Measurements from ENCODE around the gene IFT43.

The IFT43 gene

DNA sequence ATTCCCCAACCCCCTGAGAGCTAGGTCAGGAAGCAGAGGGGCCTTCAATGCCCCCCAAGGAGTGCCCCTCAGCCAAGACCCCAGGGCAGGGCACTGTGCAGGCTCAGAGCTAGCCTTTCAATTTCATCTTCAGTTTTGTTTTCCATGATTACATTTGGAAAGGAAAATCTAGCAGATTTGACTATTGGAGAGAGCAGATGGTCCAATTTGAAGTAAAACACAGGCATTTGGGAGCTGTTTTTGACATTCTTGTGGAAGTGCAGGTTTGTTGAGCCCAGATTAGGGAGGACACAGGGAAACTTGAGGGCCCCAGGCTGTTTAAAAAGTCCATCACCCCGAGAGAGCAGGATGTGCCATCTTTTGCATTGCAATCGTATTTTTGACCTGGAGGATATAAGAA lies 107.5 kb downstream of the IFT43 start:
- H3K27me3 ChIP-seq (ENCODE audit: control insufficient read depth in 1 of 2, insufficient read depth in 2 of 2, low read length in 2 of 2) = no peaks in the 10 kb centered on the region
- no peak overlapping the region for H3K27ac ChIP-seq (ENCODE audit: low read length)
- no peak overlapping the region for H3K9ac ChIP-seq (ENCODE audit: low read length in 2 of 2)
- peaks cover 7% of the 10 kb centered on the region for H3K4me1 ChIP-seq (ENCODE audit: control insufficient read depth, insufficient read depth, low read length)
- no peaks in the 10 kb centered on the region for H3K36me3 ChIP-seq (ENCODE audit: control insufficient read depth in 2 of 2, insufficient read depth in 2 of 2, low read length in 2 of 2)
- no peak overlapping the region for H3K4me3 ChIP-seq (ENCODE audit: low read length in 2 of 2)
- H3K9me3 ChIP-seq (ENCODE audit: control insufficient read depth in 2 of 2, low read length in 2 of 2) = no peaks in the 10 kb centered on the region

DNA sequence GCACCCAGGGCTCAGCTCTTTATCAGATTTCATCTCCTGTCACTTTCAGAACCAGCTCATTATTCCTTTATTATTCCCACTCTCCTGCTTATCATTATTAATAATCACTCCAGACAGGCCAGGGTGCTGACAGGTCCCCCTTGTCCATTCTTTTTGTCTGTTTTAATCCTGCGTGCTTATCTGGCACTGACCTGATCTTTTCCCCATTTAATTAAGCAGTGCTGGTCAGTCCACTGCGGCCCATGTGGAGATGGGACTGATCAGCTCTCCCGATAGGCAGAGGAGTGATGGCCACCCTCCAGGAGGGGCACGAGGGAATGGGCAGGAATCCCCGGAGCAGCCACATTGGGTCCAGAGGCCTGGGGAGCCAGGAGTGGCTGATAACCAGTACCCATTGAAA lies 110.7 kb downstream of the IFT43 start:
- H3K4me3 ChIP-seq (ENCODE audit: low read length in 2 of 2) = no peak overlapping the region
- H3K4me1 ChIP-seq (ENCODE audit: control insufficient read depth, insufficient read depth, low read length) = peaks cover 10% of the 10 kb centered on the region
- H3K9me3 ChIP-seq (ENCODE audit: control insufficient read depth in 2 of 2, low read length in 2 of 2) = no peaks in the 10 kb centered on the region
- H3K27ac ChIP-seq (ENCODE audit: low read length) = no peak overlapping the region
- H3K27me3 ChIP-seq (ENCODE audit: control insufficient read depth in 1 of 2, insufficient read depth in 2 of 2, low read length in 2 of 2) = no peaks in the 10 kb centered on the region
- no peak overlapping the region for H3K9ac ChIP-seq (ENCODE audit: low read length in 2 of 2)
- no peaks in the 10 kb centered on the region for H3K36me3 ChIP-seq (ENCODE audit: control insufficient read depth in 2 of 2, insufficient read depth in 2 of 2, low read length in 2 of 2)

DNA sequence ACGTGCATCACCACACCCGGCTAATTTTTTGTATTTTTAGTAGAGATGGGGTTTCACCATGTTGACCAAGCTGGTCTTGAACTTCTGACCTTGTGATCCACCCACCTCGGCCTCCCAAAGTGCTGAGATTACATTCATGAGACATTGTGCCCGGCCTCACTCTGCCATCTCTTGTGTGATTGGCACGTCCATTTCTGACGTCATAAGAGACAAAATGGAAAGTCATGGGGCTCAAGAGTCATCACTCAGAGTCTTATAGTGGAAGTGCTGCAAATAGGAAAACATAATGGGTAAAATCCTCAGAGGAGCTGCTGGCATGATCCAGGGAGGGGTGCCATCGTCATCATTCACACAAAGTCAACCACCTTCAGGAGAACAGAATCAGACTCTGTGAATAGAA lies 112.0 kb downstream of the IFT43 start:
- Histone ChIP-seq H3K9ac (ENCODE audit: low read length in 2 of 2) (no peak overlapping the region), H3K4me1 (ENCODE audit: control insufficient read depth, insufficient read depth, low read length) (peaks cover 23% of the 10 kb centered on the region), H3K27ac (ENCODE audit: low read length) (no peak overlapping the region), H3K27me3 (ENCODE audit: control insufficient read depth in 1 of 2, insufficient read depth in 2 of 2, low read length in 2 of 2) (no peaks in the 10 kb centered on the region), H3K36me3 (ENCODE audit: control insufficient read depth in 2 of 2, insufficient read depth in 2 of 2, low read length in 2 of 2) (no peaks in the 10 kb centered on the region), H3K4me3 (ENCODE audit: low read length in 2 of 2) (no peak overlapping the region), H3K9me3 (ENCODE audit: control insufficient read depth in 2 of 2, low read length in 2 of 2) (no peaks in the 10 kb centered on the region)

DNA sequence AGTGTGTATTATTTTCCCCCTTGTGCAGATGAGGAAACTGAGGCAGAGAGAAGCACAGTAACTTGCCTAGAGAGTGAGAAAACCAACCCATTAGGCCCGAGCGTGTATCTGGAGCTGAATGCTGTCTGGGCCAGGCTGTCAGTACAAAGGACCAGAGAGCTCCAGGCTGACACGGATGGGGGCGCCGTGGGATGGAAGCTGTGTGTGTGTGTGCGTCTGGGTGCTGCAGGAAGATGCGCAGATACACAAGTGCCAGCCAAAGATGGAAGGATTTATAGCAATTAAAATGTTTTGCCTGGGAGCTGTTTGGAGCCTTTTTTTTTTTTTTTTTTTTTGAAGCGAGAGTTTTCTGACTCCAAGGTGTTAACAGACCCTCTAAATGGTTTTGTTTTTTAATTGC lies 112.5 kb downstream of the IFT43 start:
- Histone ChIP-seq H3K27me3 (ENCODE audit: control insufficient read depth in 1 of 2, insufficient read depth in 2 of 2, low read length in 2 of 2) (no peaks in the 10 kb centered on the region), H3K36me3 (ENCODE audit: control insufficient read depth in 2 of 2, insufficient read depth in 2 of 2, low read length in 2 of 2) (no peaks in the 10 kb centered on the region)

GRCh38 chr14:76098916-76099675 lies 113.5 kb downstream of the IFT43 start:
- no peaks in the 10 kb centered on the region for H3K36me3 ChIP-seq (ENCODE audit: control insufficient read depth in 2 of 2, insufficient read depth in 2 of 2, low read length in 2 of 2)
- peak overlapping the region; percentile 67 for H3K27ac ChIP-seq (ENCODE audit: low read length)
- no peak overlapping the region for H3K4me3 ChIP-seq (ENCODE audit: low read length in 2 of 2)
- H3K27me3 ChIP-seq (ENCODE audit: control insufficient read depth in 1 of 2, insufficient read depth in 2 of 2, low read length in 2 of 2) = no peaks in the 10 kb centered on the region
- no peaks in the 10 kb centered on the region for H3K9me3 ChIP-seq (ENCODE audit: control insufficient read depth in 2 of 2, low read length in 2 of 2)
- H3K4me1 ChIP-seq (ENCODE audit: control insufficient read depth, insufficient read depth, low read length) = peaks cover 27% of the 10 kb centered on the region
- H3K9ac ChIP-seq (ENCODE audit: low read length in 2 of 2) = no peak overlapping the region

More for the DNA sequence above, 112.5 kb downstream of the IFT43 start:
- Histone ChIP-seq H3K4me3 (ENCODE audit: low read length in 2 of 2) (no peak overlapping the region), H3K9ac (ENCODE audit: low read length in 2 of 2) (no peak overlapping the region), H3K9me3 (ENCODE audit: control insufficient read depth in 2 of 2, low read length in 2 of 2) (no peaks in the 10 kb centered on the region), H3K4me1 (ENCODE audit: control insufficient read depth, insufficient read depth, low read length) (peaks cover 25% of the 10 kb centered on the region), H3K27ac (ENCODE audit: low read length) (no peak overlapping the region)

DNA sequence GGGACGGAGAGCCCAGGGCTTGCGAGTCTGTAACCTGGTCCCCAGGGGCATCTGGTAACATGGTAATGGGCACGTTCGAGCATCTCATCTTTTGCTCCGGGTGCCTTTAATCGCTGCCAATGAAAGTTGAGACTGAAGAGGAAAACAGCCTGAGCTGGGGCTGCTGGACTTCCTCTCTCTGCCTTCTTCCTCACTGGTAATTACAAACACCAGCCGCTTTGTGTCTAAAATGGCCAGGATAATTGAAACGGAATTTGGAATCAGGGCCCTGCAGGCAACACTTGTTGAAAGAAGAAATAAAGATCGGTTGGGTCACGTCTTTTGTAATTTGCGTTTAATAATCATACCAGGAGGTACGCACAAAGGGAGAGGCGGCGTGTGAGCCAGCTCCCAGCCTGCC lies 114.7 kb downstream of the IFT43 start:
- H3K27me3 ChIP-seq (ENCODE audit: control insufficient read depth in 1 of 2, insufficient read depth in 2 of 2, low read length in 2 of 2) = no peaks in the 10 kb centered on the region

DNA sequence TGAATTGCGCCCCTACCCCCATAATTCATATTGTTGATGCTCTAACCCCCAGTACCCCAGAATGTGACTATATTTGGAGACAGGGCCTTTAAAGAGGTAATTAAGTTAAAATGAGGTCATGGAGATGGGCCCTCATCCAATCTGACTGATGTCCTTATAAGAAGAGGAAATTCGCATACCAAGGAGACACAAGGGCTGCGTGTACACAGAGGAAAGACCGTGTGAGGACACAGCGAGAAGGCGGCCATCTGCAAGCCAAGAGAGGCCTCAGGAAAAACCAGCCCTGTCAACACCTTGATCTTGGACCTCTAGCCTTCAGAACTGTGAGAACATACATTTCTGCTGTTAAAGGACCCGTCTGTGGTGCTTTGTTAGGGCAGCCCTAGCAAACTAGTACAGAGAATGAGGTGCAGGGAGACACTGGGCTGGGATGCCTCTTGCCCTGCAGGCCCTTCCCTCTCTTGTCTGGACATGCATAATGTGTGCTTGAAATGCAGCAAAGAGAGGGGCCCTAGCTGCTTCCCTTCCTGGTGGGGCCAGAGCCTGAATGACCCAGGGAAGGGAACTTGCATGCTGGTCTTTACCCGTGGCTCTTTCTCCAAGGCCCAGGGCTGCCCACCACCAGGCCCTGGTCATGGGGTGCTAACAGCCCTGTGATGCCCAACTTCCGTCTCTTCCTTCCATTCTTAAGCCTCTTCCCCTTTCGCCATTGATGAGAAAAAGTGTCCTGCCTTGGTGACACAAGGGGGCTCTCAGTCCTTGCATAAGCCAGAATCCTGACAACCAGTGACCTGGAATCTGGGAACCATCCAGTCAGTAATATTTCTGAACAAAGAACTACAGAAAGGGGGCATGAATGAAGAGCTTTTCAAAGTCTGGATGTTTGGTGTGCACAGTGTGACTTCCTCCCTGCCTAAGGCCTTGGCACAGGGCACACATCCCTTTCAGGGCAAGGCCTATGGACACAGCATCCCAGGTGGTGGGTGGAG lies 116.1 kb downstream of the IFT43 start:
- H3K27ac ChIP-seq (ENCODE audit: low read length) = peak overlapping the region; percentile 69
- H3K9me3 ChIP-seq (ENCODE audit: control insufficient read depth in 2 of 2, low read length in 2 of 2) = no peaks in the 10 kb centered on the region
- H3K4me1 ChIP-seq (ENCODE audit: control insufficient read depth, insufficient read depth, low read length) = peaks cover 27% of the 10 kb centered on the region
- H3K27me3 ChIP-seq (ENCODE audit: control insufficient read depth in 1 of 2, insufficient read depth in 2 of 2, low read length in 2 of 2) = no peaks in the 10 kb centered on the region
- H3K9ac ChIP-seq (ENCODE audit: low read length in 2 of 2) = peak overlapping the region in 1 of 2 donors; percentile 36
- no peaks in the 10 kb centered on the region for H3K36me3 ChIP-seq (ENCODE audit: control insufficient read depth in 2 of 2, insufficient read depth in 2 of 2, low read length in 2 of 2)
- peak overlapping the region in 1 of 2 donors; percentile 44 for H3K4me3 ChIP-seq (ENCODE audit: low read length in 2 of 2)

More for the DNA sequence above, 114.7 kb downstream of the IFT43 start:
- peaks cover 27% of the 10 kb centered on the region for H3K4me1 ChIP-seq (ENCODE audit: control insufficient read depth, insufficient read depth, low read length)
- H3K9ac ChIP-seq (ENCODE audit: low read length in 2 of 2) = peak overlapping the region in 1 of 2 donors; percentile 21
- H3K27ac ChIP-seq (ENCODE audit: low read length) = peak overlapping the region; percentile 67
- no peak overlapping the region for H3K4me3 ChIP-seq (ENCODE audit: low read length in 2 of 2)
- no peaks in the 10 kb centered on the region for H3K9me3 ChIP-seq (ENCODE audit: control insufficient read depth in 2 of 2, low read length in 2 of 2)
- no peaks in the 10 kb centered on the region for H3K36me3 ChIP-seq (ENCODE audit: control insufficient read depth in 2 of 2, insufficient read depth in 2 of 2, low read length in 2 of 2)

- Histone ChIP-seq H3K4me1 (ENCODE audit: control insufficient read depth, insufficient read depth, low read length) (peaks cover 27% of the 10 kb centered on the region), H3K36me3 (ENCODE audit: control insufficient read depth in 2 of 2, insufficient read depth in 2 of 2, low read length in 2 of 2) (no peaks in the 10 kb centered on the region), H3K4me3 (ENCODE audit: low read length in 2 of 2) (no peak overlapping the region), H3K9me3 (ENCODE audit: control insufficient read depth in 2 of 2, low read length in 2 of 2) (no peaks in the 10 kb centered on the region), H3K9ac (ENCODE audit: low read length in 2 of 2) (no peak overlapping the region), H3K27me3 (ENCODE audit: control insufficient read depth in 1 of 2, insufficient read depth in 2 of 2, low read length in 2 of 2) (no peaks in the 10 kb centered on the region), H3K27ac (ENCODE audit: low read length) (no peak overlapping the region)
Measured at GRCh38 chr14:76104802-76105355, 119.3 kb downstream of the IFT43 start.

GRCh38 chr14:76106188-76106587 lies 120.6 kb downstream of the IFT43 start:
- Histone ChIP-seq H3K4me3 (ENCODE audit: low read length in 2 of 2) (no peak overlapping the region), H3K9ac (ENCODE audit: low read length in 2 of 2) (no peak overlapping the region), H3K27ac (ENCODE audit: low read length) (no peak overlapping the region), H3K27me3 (ENCODE audit: control insufficient read depth in 1 of 2, insufficient read depth in 2 of 2, low read length in 2 of 2) (no peaks in the 10 kb centered on the region), H3K36me3 (ENCODE audit: control insufficient read depth in 2 of 2, insufficient read depth in 2 of 2, low read length in 2 of 2) (no peaks in the 10 kb centered on the region), H3K9me3 (ENCODE audit: control insufficient read depth in 2 of 2, low read length in 2 of 2) (no peaks in the 10 kb centered on the region), H3K4me1 (ENCODE audit: control insufficient read depth, insufficient read depth, low read length) (peaks cover 17% of the 10 kb centered on the region)

GRCh38 chr14:76109087-76109880 lies 123.7 kb downstream of the IFT43 start:
- H3K4me1 ChIP-seq (ENCODE audit: control insufficient read depth, insufficient read depth, low read length) = no peaks in the 10 kb centered on the region
- no peaks in the 10 kb centered on the region for H3K9me3 ChIP-seq (ENCODE audit: control insufficient read depth in 2 of 2, low read length in 2 of 2)
- H3K36me3 ChIP-seq (ENCODE audit: control insufficient read depth in 2 of 2, insufficient read depth in 2 of 2, low read length in 2 of 2) = no peaks in the 10 kb centered on the region
- H3K9ac ChIP-seq (ENCODE audit: low read length in 2 of 2) = no peak overlapping the region
- H3K4me3 ChIP-seq (ENCODE audit: low read length in 2 of 2) = no peak overlapping the region
- no peak overlapping the region for H3K27ac ChIP-seq (ENCODE audit: low read length)
- peaks cover 0 to 1% of the 10 kb centered on the region in 2 donors for H3K27me3 ChIP-seq (ENCODE audit: control insufficient read depth in 1 of 2, insufficient read depth in 2 of 2, low read length in 2 of 2)
